HUES6 (cell line): ENCODE data around the gene DENND2A.
A peak's percentile ranks its signal among the peaks of the same experiment; 100 is the strongest.
"Not testable (repeated sequence)": the region's sequence is repeated elsewhere in the genome, so short reads cannot be mapped to it uniquely, and the experiment has no call there.

Experiments
- H3K27ac ChIP-seq: 2 replicates; pipeline ENCODE4 v1.7.0; 2013; ENCODE audit warnings: low read depth, mild to moderate bottlenecking, low read length, inconsistent platforms
- H3K27me3 ChIP-seq: 2 replicates; pipeline ENCODE4 v1.6.1; 2013; ENCODE audit warnings: low read length; ENCODE audit not compliant: control insufficient read depth, insufficient read depth
- H3K36me3 ChIP-seq: 2 replicates; pipeline ENCODE4 v1.6.1; 2013; ENCODE audit warnings: low read length; ENCODE audit not compliant: control insufficient read depth, insufficient read depth
- H3K4me1 ChIP-seq: 2 replicates; pipeline ENCODE4 v1.6.1; 2013; ENCODE audit warnings: low read length; ENCODE audit not compliant: control insufficient read depth, insufficient read depth
- H3K4me3 ChIP-seq: 2 replicates; pipeline ENCODE4 v1.5.1; 2013; ENCODE audit warnings: low read depth, low read length
- H3K9ac ChIP-seq: one replicate; pipeline ENCODE4 v1.6.1; 2013; ENCODE audit warnings: mild to moderate bottlenecking, low read length
- H3K9me3 ChIP-seq: 2 replicates; pipeline ENCODE4 v1.6.1; 2013; ENCODE audit warnings: low read depth, low read length; ENCODE audit not compliant: control insufficient read depth, insufficient read depth

The DENND2A gene

GRCh38 chr7:140631602-140632001 lies 9.0 kb downstream of the DENND2A start:
- no peaks in the 10 kb centered on the region for H3K27me3 ChIP-seq

DNA sequence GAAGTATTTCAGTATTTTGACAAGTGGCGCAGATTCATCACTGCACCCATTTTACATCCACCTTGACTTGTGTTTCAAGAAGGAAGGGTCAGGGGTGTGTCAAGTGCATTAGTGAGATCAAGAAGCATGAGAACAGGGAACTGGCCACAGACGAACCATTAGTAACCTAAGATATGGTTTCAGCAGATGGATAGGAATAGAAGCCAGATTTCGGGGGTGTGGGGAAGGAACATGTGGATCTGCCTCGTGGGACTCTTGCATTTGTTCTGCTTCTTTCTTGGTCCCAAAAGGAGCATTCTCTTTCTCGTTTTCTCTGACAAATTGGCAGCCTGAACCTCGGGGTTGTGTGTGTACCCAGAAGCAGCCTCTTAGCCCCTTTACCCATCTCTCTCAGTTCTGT lies 9.6 kb downstream of the DENND2A start:
- Histone ChIP-seq H3K27ac (no peak overlapping the region), H3K9me3 (no peaks in the 10 kb centered on the region), H3K9ac (no peak overlapping the region), H3K4me1 (peaks cover 21% of the 10 kb centered on the region), H3K36me3 (no peaks in the 10 kb centered on the region), H3K27me3 (no peaks in the 10 kb centered on the region), H3K4me3 (no peak overlapping the region)

More at GRCh38 chr7:140631602-140632001, 9.0 kb downstream of the DENND2A start:
- Histone ChIP-seq H3K9me3 (no peaks in the 10 kb centered on the region), H3K36me3 (no peaks in the 10 kb centered on the region), H3K4me3 (no peak overlapping the region), H3K27ac (no peak overlapping the region), H3K9ac (no peak overlapping the region), H3K4me1 (peaks cover 20% of the 10 kb centered on the region)

DNA sequence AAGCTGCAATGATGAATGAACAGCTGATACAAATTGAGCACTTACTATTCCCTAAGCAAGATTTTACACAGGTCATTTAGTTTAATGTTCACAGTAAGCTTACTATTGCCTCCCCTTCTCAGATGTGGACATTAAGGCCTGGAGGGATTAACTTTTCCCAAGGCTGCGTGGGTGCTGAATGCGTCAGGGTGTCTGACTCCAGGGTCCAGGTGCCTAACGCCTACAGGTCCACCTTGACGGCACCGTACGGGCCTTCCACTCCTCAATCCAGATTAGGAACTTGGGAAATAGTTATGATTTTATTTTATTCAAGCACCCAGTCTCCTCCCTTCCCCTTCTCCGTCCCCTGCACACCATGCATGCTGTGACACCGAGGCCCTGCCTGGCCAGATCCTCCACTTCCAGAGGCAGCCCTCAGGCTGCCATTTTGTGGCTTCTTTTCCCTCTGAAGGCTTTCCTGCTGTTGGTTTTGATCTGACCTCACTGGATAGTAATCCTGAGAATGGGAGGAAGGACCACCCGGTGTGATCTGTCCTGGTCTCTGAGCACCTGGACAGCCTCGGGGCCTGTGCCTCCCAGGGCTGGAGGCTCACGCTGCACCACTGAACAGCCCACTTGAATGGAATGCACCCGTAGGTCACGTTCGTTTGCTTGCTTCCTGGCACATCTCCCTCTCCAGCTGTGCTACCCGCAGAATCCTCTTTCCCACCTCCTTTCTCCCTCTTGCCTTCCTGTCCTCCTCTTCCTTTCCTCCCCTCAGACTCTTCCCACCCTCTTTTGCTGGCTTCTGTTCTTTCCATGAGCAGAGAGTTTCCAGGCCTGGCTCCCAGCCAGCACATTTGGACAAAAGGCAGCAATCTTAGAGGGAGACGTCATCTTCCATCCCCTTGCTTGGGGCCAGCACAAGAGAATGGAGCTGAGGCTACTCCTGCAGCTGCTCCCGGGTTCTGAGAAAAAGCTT lies 14.4 kb downstream of the DENND2A start:
- H3K27me3 ChIP-seq = no peaks in the 10 kb centered on the region
- no peak overlapping the region for H3K4me3 ChIP-seq
- no peaks in the 10 kb centered on the region for H3K9me3 ChIP-seq
- H3K27ac ChIP-seq = peak overlapping the region; percentile 85
- peaks cover 28% of the 10 kb centered on the region for H3K4me1 ChIP-seq
- H3K9ac ChIP-seq = peak overlapping the region; percentile 70
- no peaks in the 10 kb centered on the region for H3K36me3 ChIP-seq

GRCh38 chr7:140625192-140625558 lies 15.4 kb downstream of the DENND2A start:
- H3K9ac ChIP-seq, H3K4me3 ChIP-seq, H3K9me3 ChIP-seq, H3K27me3 ChIP-seq, H3K36me3 ChIP-seq: not testable (repeated sequence)
- Histone ChIP-seq H3K27ac (peak overlapping the region; percentile 85; the same call in 1 of the 2 replicates), H3K4me1 (peaks cover 28% of the 10 kb centered on the region)

DNA sequence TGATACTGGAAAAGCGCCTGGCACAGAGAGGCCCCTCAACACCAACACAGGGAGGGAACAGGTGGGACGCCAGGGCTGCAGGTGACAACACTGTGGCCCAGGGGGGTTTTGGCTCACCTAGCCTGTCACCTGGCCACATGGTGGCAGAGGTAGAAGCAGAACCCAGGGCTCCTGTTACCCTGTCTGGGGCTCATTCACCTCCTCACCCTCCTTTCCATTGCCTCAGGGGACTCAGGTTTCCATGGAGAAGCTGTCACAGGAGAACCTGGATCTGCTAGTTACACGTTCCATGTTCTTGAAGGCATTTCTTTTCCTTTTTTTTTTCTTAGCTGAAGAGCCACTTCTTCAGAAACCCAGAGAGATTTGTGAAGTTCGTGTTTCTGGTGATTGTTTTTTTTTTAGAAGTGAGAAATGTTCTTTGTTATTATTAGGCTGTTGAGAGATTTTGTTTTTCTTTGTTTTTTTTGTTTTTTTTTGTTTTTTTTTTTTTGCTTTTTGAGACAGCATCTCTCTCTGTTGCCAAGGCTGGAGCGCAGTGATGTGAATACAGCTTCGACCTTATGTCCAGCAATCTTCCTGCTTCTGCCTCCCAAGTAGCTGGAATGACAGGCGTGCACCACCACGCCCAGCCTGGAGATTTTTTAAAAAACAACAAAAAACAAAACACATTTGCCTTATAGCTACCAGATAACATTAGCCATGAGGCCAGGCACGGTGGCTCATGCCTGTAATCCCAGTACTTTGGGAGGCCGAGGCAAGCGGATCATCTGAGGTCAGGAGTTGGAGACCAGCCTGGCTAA lies 16.0 kb downstream of the DENND2A start:
- H3K27ac ChIP-seq = no peak overlapping the region; the same call in 1 of the 2 replicates
- no peaks in the 10 kb centered on the region for H3K36me3 ChIP-seq

DNA sequence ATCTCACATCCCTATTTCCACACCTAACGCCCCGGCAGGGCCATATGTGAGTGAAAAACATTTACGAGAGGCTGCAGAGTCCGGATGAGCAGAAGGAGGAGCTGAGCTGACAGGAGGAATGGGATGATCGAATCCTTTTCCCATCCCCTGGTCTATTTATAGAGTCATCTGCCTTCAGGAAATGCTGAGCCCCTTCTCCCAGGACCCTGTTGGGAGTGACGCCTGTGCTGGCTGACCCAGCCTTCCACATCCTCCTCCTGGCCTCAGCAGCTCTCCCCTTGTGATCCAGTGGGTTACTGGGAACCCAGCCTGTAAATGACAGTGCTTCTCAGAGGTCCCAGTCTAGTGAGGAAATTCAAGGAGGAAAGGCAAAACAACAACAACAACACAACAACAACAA lies 16.6 kb downstream of the DENND2A start:
- H3K27me3 ChIP-seq = no peaks in the 10 kb centered on the region
- H3K4me3 ChIP-seq = no peak overlapping the region
- H3K27ac ChIP-seq = no peak overlapping the region
- no peaks in the 10 kb centered on the region for H3K9me3 ChIP-seq
- H3K9ac ChIP-seq = peak overlapping the region; percentile 14
- peaks cover 28% of the 10 kb centered on the region for H3K4me1 ChIP-seq
- H3K36me3 ChIP-seq = no peaks in the 10 kb centered on the region

More for the DNA sequence above, 16.0 kb downstream of the DENND2A start:
- Histone ChIP-seq H3K9me3 (no peaks in the 10 kb centered on the region), H3K4me3 (no peak overlapping the region), H3K27me3 (no peaks in the 10 kb centered on the region), H3K9ac (peak overlapping the region; percentile 14), H3K4me1 (peaks cover 28% of the 10 kb centered on the region)

DNA sequence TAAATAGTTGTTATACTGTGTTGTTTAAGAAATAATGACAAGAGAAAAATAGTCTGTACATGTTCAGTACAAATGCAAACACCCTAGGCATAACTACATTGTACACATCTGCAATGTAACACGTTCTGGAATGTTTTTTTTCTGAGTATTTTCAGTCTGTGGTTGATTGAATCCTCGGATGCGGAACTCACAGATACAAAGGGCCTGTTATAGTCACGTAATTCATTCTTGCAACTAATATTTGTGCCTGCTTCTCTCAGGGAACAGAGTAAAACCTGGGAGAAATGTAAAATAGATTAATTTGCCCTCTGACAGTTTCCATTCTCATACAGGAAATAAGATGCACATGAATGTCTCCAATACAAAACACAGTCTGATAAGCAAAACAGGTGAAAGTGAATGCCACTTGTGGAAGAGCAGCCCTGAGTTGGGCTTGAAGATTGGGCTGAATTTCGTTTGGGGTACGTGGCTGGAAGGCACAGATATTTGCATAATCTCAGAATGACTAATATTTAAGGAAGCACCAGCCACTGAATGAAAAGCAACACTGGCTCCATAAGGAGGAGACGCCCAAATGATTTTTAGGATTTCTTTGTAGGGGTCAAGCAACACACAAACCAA lies 19.1 kb downstream of the DENND2A start:
- Histone ChIP-seq H3K27me3 (no peaks in the 10 kb centered on the region), H3K9me3 (no peaks in the 10 kb centered on the region), H3K27ac (no peak overlapping the region), H3K9ac (no peak overlapping the region), H3K4me3 (no peak overlapping the region), H3K4me1 (peaks cover 20% of the 10 kb centered on the region), H3K36me3 (no peaks in the 10 kb centered on the region)

GRCh38 chr7:140619915-140620510 lies 20.6 kb downstream of the DENND2A start:
- H3K4me3 ChIP-seq, H3K9ac ChIP-seq, H3K36me3 ChIP-seq, H3K27ac ChIP-seq, H3K27me3 ChIP-seq, H3K9me3 ChIP-seq: not testable (repeated sequence)
- H3K4me1 ChIP-seq = peaks cover 11% of the 10 kb centered on the region

DNA sequence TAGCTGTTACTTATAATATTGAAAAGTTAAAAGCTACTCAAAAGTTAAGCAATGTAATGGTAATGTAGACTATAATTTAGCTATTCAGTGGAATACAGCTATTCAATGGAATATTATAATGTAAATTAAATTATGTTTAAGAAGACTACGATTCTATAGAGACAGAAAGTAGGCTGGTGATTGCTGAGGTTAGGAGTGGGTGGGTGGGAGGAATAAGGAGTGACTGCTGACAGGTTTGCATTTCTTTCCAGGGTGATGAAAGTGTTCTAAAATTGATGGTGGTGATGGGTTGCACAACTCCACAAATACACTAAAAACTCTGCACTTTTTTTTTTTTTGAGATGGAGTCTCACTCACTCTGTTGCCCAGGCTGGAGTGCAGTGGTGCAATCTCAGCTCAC lies 21.4 kb downstream of the DENND2A start:
- H3K9ac ChIP-seq = no peak overlapping the region
- H3K27ac ChIP-seq = no peak overlapping the region
- H3K36me3 ChIP-seq = no peaks in the 10 kb centered on the region
- H3K27me3 ChIP-seq = no peaks in the 10 kb centered on the region
- H3K4me1 ChIP-seq = peaks cover 6% of the 10 kb centered on the region
- H3K9me3 ChIP-seq = no peaks in the 10 kb centered on the region
- H3K4me3 ChIP-seq = no peak overlapping the region

DNA sequence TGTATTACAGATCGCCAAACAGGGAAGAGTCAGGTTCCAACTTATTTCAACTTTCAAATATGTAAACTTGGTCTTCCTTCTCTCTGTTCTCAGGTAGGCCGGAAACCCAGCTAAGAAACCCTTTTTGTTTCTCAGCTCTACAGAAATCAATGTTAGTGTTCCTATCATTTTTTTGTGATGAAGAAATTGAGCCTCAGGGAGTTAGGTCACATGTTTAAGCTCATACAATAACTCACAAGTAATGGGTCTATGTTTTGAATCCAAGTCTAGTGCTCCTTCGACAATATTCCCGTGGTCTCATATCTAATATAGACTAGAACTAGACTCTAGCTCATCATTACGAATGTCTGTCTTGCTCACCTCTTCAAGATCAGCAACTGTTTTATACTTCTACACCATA lies 22.3 kb downstream of the DENND2A start:
- Histone ChIP-seq H3K27me3 (no peaks in the 10 kb centered on the region), H3K4me3 (no peak overlapping the region), H3K9ac (no peak overlapping the region), H3K36me3 (no peaks in the 10 kb centered on the region), H3K9me3 (no peaks in the 10 kb centered on the region), H3K27ac (no peak overlapping the region), H3K4me1 (no peaks in the 10 kb centered on the region)
